ENCODE measurements around the gene MYH10.

MYH10 gene

GRCh38 chr17:8494506-8495111 is 135.9 kb downstream of the MYH10 start:
- TF ChIP-seq, protein P1, sequence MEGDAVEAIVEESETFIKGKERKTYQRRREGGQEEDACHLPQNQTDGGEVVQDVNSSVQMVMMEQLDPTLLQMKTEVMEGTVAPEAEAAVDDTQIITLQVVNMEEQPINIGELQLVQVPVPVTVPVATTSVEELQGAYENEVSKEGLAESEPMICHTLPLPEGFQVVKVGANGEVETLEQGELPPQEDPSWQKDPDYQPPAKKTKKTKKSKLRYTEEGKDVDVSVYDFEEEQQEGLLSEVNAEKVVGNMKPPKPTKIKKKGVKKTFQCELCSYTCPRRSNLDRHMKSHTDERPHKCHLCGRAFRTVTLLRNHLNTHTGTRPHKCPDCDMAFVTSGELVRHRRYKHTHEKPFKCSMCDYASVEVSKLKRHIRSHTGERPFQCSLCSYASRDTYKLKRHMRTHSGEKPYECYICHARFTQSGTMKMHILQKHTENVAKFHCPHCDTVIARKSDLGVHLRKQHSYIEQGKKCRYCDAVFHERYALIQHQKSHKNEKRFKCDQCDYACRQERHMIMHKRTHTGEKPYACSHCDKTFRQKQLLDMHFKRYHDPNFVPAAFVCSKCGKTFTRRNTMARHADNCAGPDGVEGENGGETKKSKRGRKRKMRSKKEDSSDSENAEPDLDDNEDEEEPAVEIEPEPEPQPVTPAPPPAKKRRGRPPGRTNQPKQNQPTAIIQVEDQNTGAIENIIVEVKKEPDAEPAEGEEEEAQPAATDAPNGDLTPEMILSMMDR (conservative IDR thresholded peaks at IDR 0.05), result no peak
- no peak overlapping the region for H3K27ac ChIP-seq

DNA sequence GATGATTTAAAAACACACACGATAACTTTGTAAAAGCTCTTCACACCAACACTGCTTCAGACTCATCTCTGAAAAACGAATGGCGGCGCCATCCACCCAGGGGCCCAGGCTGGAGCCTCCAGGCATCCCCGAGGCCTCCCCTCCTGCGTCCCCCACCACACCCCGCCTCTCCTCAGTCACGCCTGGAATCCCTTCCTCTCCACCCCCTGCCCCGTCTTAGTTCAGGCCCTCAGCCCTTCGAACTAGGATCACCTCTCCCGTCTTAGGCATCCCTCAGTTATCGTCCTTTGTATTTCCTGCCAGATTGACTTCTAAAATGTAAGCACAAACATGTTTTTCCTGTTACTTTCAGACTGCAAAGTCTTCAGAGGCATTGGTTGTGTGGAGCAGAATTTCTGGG is 136.5 kb downstream of the MYH10 start:
- no peak overlapping the region for H3K27ac ChIP-seq
- TF ChIP-seq, protein P1 (conservative IDR thresholded peaks at IDR 0.05), result no peak

DNA sequence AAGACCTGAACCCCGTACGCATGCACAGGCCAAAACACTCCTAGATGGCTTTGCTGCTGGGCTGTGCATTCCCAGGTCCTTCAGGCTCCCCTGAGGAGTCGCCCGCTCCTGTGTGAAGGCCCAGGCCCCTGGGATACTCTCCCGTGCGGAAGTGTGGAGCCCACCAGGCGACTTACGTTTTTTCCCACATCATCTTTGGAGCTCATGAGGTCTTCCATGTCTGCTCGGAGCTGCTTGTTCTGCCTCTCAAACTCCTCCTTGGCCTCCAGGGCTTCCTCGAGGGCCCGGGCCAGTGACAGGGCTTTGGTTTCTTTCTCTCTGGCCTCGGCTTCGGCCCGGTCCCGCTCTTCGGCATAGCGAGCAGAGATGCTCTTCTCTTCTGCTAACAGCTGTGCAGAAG is 138.4 kb downstream of the MYH10 start:
- H3K27ac ChIP-seq, result no peak overlapping the region
- TF ChIP-seq, protein P1 (conservative IDR thresholded peaks at IDR 0.05), result no peak

DNA sequence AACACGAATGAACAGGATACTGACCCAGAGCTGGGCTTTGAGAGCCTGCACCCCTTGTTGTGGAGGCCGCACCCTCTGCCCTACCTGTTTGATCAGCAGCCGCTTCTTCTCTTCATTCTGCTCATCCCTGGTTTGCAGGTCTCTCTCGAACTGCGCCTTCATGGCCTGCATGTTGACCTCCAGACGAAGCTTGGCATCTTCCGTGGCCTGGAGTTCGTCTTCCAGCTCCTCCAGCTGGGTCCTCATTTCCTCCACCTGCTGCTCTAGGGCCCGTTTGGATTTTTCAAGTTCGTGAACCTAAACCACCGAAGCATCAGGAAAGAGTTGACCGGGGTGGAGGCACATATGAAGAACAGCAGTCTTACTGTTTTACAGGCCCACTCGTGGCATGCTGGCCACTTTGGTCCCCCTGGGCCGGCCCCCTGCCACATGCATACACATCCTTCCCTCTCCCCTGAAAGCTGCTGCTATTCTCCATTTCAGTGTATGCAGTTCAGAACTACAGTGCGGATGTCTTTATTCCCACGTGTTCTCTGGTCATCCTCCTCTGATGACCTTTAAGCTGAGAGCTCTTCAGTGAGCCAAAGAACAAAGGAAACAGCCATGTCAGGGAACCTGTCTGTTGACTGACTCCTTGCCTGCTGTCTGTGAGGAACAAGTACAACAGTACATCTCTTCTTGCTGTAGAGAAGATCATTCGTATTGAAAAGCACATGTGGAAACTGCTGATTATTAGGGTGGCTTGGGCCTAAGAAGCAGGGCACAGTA is 140.1 kb downstream of the MYH10 start:
- TF ChIP-seq, protein P1 (conservative IDR thresholded peaks at IDR 0.05), result no peak
- no peak overlapping the region for H3K27ac ChIP-seq

- TF ChIP-seq, protein P1 (conservative IDR thresholded peaks at IDR 0.05), result no peak
- no peak overlapping the region for H3K27ac ChIP-seq
Measured at GRCh38 chr17:8489841-8490240, 140.7 kb downstream of the MYH10 start.

DNA sequence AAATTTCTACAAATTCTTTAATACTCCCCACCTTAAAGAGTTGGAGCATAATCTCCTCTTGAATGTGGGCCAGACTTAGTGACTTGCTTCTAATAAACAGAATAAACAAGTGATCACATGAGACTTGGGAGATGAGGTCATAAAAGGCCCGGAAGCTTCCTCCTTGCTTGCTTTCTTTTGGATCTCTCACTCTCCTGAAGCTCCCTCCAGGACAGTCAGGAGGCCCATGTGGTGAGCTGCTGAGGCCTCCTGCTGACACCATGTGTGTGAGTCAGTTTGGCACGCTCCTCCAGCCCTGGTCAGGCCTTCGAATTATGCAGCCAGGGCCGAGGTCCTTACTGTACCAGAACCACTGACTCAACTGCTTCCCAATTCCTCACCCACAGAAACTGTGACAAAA is 141.6 kb downstream of the MYH10 start:
- H3K27ac ChIP-seq, result no peak overlapping the region
- TF ChIP-seq, protein P1 (conservative IDR thresholded peaks at IDR 0.05), result no peak

- TF ChIP-seq, protein P1 (conservative IDR thresholded peaks at IDR 0.05), result no peak
- H3K27ac ChIP-seq, result no peak overlapping the region
Measured at GRCh38 chr17:8488491-8488890, 142.0 kb downstream of the MYH10 start.
